GM19043 (cell line): ENCODE results near the gene HSD11B2.

ENCODE experiments used
- ATAC-seq: cut with Tn5 transposase; IDR thresholded peaks from one replicate; pipeline ENCODE4 v1.9.1; 2021; ENCODE audit warnings: low read depth; ENCODE audit not compliant: unreplicated experiment

Gene HSD11B2

DNA sequence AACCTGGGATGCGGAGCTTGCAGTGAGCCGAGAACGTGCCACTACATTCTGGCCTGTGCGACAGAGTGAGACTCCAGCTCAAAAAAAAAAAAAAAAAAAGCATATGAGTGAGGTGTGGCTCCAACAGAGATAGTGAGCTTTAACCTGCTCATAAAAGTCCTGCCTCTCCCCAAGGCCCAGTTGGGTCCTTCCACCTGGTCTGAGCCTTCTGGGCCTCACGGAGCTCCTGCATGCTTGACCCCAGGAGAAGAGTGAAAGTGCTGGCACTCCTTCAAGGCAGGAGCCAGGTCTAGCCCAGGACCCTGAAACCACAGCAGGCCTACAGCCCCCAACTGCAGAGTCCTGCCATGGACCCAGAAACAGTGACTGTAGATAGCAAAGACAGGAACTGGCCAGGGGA is 17.7 kb downstream of the HSD11B2 start:
- no peak for ATAC-seq

GRCh38 chr16:67449336-67449735 is 18.4 kb downstream of the HSD11B2 start:
- ATAC-seq = no peak

DNA sequence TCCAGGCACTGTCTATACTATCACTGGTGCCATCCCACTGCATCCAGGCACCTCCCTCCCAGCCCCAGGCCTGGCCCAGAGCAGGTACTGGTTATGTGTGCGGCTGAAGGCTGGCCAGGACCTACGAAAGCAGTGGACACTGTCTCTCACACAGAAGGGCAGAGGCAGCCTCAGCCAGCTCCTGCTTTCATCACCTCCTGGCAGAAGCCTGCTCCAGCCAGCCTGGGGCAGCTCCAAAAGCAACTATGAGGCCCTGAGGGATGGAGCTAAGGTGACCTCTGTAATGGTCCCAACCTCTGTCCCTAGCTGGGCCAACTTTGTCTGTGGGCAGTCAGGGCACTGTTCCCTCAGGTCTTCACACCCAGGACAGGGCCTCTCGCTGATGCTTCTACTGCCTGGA is 18.8 kb downstream of the HSD11B2 start:
- no peak for ATAC-seq

DNA sequence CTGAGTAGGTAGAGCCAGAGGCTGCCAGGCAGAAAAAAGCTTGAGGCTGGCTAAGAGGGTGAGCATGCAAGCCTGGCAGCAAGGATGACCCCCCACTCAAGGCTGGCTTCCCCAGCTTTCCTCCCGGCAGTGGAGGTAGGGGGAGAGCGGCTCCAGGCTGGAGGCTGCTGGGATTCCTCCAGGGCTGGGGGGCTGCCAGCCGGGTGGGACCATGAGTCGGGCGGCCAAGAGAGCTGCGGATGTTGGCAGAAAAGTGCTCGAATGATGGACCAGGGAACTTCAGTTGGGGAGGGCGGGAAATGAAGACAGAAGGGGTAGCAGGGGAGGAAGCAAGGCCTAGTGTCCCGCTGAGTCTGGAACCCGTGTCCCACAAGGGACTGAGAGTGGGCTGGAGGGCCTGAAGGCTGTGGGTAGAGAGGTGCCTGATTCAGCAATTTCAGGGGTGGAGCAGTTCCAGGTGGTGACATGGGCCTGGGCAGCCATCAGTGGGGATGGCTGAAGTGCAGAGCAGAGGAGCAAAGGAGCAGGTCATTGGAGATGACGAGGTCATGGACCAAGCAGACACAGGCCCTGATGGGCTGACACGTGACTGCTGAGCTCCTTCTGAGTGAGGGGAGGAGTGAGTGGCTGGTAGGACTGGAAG is 20.3 kb downstream of the HSD11B2 start:
- ATAC-seq = no peak

- no peak for ATAC-seq
Measured at GRCh38 chr16:67451704-67452435, 20.9 kb downstream of the HSD11B2 start.

DNA sequence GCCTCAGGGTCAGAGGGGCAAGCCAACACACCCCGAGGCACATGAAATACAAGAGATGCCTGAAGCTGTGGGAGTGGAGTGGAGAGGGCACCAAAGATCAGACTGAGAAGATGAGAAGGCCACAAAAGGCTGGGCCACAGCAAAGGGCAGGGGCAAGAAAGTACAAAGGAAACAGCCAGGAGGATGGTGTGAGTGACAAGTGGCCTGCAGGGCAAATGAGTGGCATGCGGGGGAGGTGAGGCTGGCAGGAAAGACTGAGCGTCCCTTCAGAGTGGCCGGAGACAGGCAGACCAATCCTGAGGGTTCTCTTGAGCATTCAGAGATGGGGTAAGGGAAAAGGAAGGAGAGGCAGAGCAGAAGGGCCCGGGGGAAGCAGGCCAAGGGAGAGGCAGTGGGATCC is 23.2 kb downstream of the HSD11B2 start:
- ATAC-seq = no peak

DNA sequence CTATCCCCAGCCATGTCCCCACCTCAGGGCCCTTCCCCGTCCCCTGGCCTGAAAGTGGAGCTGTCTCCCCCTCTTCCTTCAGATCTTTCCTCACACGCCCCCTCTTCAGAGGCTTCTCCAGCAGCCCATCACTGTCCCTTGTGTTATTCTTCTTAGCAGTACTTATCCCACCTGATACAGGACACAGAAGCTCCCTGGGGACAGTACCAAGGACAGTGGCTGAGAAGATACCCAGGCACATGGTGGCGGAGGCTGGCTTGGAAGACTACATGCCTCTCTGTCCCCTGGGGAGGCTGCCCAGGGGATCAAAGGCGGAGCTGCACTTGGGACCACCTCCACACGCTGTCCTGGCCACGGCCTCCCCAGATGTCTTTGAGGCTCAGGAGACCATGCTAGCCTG is 23.9 kb downstream of the HSD11B2 start:
- ATAC-seq = no peak

- ATAC-seq = no peak
Measured at GRCh38 chr16:67456391-67457081, 25.6 kb downstream of the HSD11B2 start.

DNA sequence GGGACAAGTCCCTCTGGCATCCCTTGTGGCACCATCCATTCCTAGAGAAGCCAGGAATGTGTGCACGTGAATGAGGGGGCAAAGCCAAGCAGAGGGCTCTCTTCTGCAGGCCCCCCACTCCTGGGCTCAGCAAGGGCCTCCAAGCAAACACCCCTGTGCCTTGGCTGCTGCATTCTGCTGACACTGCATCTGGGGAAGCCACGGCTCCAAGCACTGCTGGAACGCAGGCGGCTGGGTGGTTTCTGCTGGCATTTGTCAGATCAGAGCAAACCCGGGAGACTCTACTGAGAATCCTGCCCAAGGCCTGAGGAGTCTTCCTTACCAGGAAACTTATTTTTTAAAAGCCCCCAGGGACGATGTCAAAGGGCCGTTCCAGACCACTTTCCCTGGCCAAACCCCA is 26.7 kb downstream of the HSD11B2 start:
- ATAC-seq = no peak

DNA sequence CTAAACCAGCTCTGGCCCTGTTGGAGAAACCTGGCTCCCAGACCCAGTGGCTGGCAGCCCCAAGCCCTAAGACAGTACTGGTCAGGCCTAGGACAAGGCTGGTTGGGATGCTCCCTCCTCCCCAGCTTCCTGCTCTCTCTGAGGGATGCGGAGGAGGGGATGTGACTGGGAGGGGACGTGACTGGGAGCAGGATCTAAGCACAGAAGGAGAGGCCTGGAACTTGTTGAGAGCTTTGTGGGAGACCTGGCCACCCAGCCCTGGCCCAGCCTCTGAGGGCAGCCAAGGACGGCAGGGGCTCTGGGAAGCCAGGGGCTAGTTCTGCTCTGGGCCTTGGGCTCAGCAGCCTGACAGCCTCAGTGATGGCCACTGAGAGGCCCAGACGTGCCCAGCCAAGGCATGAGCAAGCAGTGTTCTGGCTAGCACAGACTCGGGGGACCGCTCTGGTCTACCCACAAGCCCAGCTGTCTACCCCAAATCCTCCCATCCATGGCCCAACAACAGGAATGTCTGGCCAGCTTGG is 27.3 kb downstream of the HSD11B2 start:
- ATAC-seq = no peak

GRCh38 chr16:67459066-67459860 is 28.3 kb downstream of the HSD11B2 start:
- ATAC-seq = no peak

GRCh38 chr16:67459861-67460150 is 28.9 kb downstream of the HSD11B2 start:
- no peak for ATAC-seq

GRCh38 chr16:67460168-67460567 is 29.2 kb downstream of the HSD11B2 start:
- no peak for ATAC-seq

- ATAC-seq = no peak
Measured at GRCh38 chr16:67460961-67461360, 30.0 kb downstream of the HSD11B2 start.

DNA sequence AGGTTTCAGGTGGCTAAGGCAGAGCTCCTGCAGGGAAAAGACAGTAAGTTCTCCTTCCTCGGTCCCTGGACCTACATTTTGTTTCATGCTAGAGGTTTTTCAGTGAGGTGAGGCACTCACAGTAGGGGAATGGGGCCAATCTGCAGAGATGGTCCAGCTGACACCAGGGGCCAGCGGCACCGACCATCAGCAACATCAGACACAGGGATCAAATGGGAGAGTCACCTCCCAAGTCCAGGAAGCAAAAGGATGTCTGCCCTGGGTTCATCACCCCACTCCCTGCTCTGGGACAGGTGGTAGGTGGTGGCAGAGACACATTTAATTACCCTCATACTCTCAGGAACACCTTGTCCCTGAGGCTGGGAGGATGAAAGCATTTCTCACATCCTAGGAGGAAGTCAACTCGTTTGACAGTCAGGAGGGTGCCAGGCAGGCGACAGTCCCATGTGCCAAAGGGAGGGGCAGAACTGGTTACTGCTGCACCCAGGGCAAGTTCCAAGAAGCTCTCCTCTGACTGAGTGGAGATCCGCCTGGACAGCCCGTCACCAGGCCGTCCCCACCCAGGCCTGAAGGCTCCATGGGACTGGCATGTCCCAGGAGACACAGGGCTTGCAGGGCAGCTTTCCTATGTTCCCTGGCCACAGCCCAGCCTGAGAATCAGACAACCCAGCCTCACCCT is 30.8 kb downstream of the HSD11B2 start:
- no peak for ATAC-seq

DNA sequence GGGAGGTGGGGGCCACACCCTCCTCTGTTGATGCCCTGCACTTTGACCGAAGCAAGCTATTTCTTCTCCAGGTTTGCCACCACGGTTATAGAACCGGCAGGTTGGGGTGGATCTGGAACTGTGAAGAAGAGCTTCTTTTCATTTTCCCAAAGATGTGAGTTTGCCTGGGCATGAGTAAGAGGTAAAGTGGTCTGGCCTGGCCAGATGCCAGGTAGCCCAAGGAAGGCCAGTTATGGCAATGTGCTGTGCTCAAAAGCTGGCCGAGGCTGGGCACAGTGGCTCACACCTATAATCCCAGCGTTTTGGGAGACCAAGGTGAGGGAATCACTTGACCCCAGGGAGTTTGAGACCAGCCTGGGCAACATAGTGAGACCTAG is 31.3 kb downstream of the HSD11B2 start:
- ATAC-seq = no peak

GRCh38 chr16:67463059-67463458 is 32.1 kb downstream of the HSD11B2 start:
- no peak for ATAC-seq

DNA sequence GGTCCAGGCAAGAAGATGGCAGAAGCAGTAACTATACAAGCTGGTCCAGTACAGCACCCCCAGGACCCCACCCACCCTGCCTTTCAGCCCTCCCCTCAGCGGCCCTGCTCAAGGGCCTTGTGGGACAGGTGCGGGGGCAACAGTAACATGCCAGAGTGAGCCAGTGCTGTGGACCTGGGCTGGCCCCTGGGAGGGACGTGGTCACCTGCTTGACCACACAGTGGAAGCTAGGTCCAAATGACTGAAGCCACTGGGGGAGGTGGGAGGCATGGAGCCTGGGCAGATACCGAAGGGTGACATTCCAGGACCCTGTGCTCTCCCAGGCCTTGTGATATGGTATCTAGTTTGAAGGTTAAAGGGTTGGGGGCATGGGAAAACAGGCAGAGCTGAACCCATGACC is 32.8 kb downstream of the HSD11B2 start:
- no peak for ATAC-seq

- no peak for ATAC-seq
Measured at GRCh38 chr16:67464565-67464964, 33.6 kb downstream of the HSD11B2 start.

GRCh38 chr16:67466581-67466980 is 35.7 kb downstream of the HSD11B2 start:
- no peak for ATAC-seq

GRCh38 chr16:67468731-67469130 is 37.8 kb downstream of the HSD11B2 start:
- no peak for ATAC-seq
